Activated B cell treated with CpG ODN at 0.5 μM for 24 hours (primary cell): Measurements from ENCODE around the gene CCDC15. TPM values are rescaled to one million over a fixed set of nuclear protein-coding genes. Genes with fewer than 3 reads are reported as not detected.

Source experiments
- ATAC-seq: fragments of 200-7000 bp; cut with Tn5 transposase; one replicate; pipeline ENCODE4 v1.10.0; 2021; ENCODE audit warnings: low read depth, mild to moderate bottlenecking, moderate library complexity
- CTCF ChIA-PET: fragments of 350-600 bp; sonication (Branson Sonifier 250); formaldehyde crosslinking; loops from one replicate; lab custom pipeline; 2021; ENCODE audit warnings: antibody characterized with exemption; lab: Charles Lee
- POLR2A ChIA-PET: fragments of 350-600 bp; sonication (Branson Sonifier 250); formaldehyde crosslinking; loops from one replicate; lab custom pipeline; 2021; ENCODE audit warnings: antibody characterized with exemption; lab: Charles Lee
- DNase-seq: peaks from one replicate; pipeline ENCODE4 v3.0.0; 2022
- H3K27ac Mint-ChIP-seq: one replicate; pipeline ENCODE4 v1.8.0; 2020; ENCODE audit warnings: mixed read lengths
- H3K27me3 Mint-ChIP-seq: one replicate; pipeline ENCODE4 v1.8.0; 2021; ENCODE audit warnings: mixed read lengths
- H3K36me3 Mint-ChIP-seq: one replicate; pipeline ENCODE4 v1.8.0; 2021; ENCODE audit warnings: low read depth, mixed read lengths
- H3K4me1 Mint-ChIP-seq: one replicate; pipeline ENCODE4 v1.8.0; 2021; ENCODE audit warnings: mixed read lengths
- H3K4me3 Mint-ChIP-seq: one replicate; pipeline ENCODE4 v1.8.0; 2020; ENCODE audit warnings: mild to moderate bottlenecking, mixed read lengths
- H3K9me3 Mint-ChIP-seq: one replicate; pipeline ENCODE4 v1.8.0; 2020; ENCODE audit warnings: mixed read lengths
- CTCF ChIP-seq: fragments of 200-600 bp; IDR thresholded peaks from one replicate; pipeline ENCODE4 v1.8.0; 2022; ENCODE audit warnings: antibody characterized with exemption, mild to moderate bottlenecking
- intact Hi-C: fragments of 100-400 bp; cut with micrococcal nuclease; formaldehyde crosslinking; loops from one replicate; pipeline ENCODE4 v1.15.1; 2024
- total RNA-seq: library from RNA; stranded (reverse); gene quantifications from 2 replicates; pipeline ENCODE4 v1.2.3, GENCODE V29; 2022

The CCDC15 gene
- total RNA-seq, 1 donor from 2014 or later = 0.71 TPM

DNA sequence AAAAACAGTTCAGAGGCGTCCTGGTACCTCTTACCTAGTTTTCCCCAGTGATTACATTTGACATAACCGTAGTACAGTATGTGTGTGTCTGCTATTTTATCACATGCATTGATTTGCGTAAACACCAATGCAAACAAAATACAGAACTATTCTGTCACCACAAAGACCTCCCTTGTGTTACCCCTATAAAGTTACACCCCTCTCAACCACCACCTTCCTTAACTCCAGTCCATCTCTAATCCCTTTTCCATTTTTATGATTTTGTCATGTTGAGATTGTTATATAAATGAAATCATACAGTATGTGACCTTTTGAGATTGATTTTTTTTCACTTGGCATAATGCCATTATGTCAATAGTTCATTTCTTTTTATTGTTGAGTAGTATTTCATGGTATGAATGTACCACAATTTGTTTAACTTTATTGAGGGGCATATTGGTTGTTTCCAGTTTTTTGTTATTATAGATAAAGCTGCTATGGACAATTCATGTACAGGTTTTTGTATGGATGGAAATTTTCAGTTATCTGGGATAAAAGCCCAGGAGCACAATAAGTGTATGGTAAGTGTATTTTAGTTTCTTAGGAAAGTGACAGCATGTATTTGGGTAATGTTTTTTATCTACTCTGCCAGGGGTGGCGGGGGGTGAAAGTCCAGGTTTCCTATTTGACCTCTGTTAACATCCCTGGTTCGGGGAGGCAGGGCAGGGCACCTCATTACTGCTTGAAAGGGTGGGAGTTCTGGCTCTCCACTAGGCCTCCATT is 103.1 kb downstream of the CCDC15 start:
- ATAC-seq (no peak), DNase-seq (no peak)
- Mint-ChIP-seq H3K4me3 (no peak overlapping the region), H3K27ac (no peak overlapping the region), H3K4me1 (peaks cover 2% of the 10 kb centered on the region), H3K9me3 (no peaks in the 10 kb centered on the region), H3K27me3 (peaks cover 1% of the 10 kb centered on the region), H3K36me3 (no peaks in the 10 kb centered on the region)
- ChIA-PET CTCF (no interaction called here), POLR2A (no interaction called here)
- intact Hi-C loops = no loop called here
- no peak for TF ChIP-seq CTCF

- no peak for DNase-seq
- TF ChIP-seq CTCF = no peak
- no peak overlapping the region for H3K27ac Mint-ChIP-seq
- ChIA-PET CTCF (no interaction called here), POLR2A (no interaction called here)
- no peaks in the 10 kb centered on the region for H3K9me3 Mint-ChIP-seq
- H3K36me3 Mint-ChIP-seq = no peaks in the 10 kb centered on the region
- peaks cover 5% of the 10 kb centered on the region for H3K4me1 Mint-ChIP-seq
- H3K27me3 Mint-ChIP-seq = peaks cover 5% of the 10 kb centered on the region
- no peak overlapping the region for H3K4me3 Mint-ChIP-seq
- ATAC-seq = no peak
- intact Hi-C loops = no loop called here
Observed at GRCh38 chr11:125057693-125058016, 103.7 kb downstream of the CCDC15 start.

DNA sequence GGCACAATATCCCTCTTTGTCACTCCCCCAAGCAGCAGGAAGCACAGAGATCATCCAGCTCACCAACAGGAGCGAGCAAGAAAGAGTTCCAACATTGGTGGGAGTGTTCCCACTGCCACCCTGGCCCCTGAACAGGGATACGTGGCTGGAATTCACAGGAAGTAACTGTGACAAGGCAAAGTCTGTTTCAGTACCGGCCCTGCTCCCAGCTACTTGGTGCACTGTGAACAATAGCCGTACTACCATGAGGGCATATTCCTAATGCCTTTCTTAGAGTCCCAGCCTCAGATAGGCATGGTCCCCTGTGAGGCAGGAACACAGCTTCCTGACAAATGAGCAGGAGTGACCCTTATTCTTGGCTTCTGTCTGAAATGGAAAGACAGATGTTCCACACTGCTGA is 107.3 kb downstream of the CCDC15 start:
- ATAC-seq (no peak), DNase-seq (no peak)
- CTCF ChIA-PET = interaction anchor here (1.1 kb wide), 1 partner anchor 64 kb away, joined by 3 read pairs; no protein-coding TSS in a partner anchor
- Mint-ChIP-seq H3K27ac (no peak overlapping the region), H3K27me3 (peaks cover 9% of the 10 kb centered on the region), H3K9me3 (no peaks in the 10 kb centered on the region), H3K36me3 (no peaks in the 10 kb centered on the region), H3K4me3 (no peak overlapping the region), H3K4me1 (peaks cover 22% of the 10 kb centered on the region)
- POLR2A ChIA-PET = interaction anchor here (1.0 kb wide), 1 partner anchor 10 kb away, joined by 3 read pairs; no protein-coding TSS in a partner anchor
- intact Hi-C loops = loop anchor here (5.0 kb wide), 1 partner anchor 869 kb away; no protein-coding TSS in a partner anchor
- TF ChIP-seq CTCF = no peak

DNA sequence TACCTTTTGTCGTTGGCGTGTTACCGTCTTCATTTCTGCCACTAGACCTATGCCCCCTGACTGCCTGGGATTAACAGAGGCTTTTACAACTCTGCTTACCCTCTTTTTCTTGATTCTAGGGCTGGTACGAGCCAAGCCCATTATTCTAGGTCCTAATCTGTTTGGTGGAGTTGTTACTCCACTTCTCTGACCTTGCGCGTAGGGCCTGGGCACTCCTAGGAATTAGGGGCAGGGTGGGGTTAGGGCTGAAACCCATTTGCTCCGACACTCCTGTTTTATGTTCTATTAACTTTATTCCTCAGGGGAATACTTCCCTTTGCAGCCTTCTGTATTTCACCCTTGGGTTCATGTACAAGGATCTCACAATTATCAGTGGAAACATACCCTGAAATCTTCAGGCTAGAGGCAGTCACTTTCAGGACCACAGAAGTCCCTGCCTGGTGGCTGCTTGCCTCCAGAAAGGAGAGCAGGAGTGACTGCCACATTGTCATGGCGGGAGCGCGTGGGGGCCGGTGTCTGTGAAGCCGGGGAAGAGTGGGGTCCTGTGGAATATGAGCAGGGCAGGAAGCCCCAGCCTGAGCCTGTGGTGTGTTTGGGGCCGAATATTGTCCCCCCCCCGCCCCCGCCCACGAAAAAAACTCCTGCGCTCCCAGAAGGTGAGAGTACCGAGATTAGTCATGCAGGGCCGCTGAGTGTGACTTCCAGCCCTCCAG is 108.4 kb downstream of the CCDC15 start:
- H3K27me3 Mint-ChIP-seq = peaks cover 9% of the 10 kb centered on the region
- intact Hi-C loops = loop anchor here (2.0 to 5.0 kb wide), 3 partner anchors 20 to 870 kb away; partner anchors contain the start of gene CCDC15
- H3K4me1 Mint-ChIP-seq = peaks cover 22% of the 10 kb centered on the region
- TF ChIP-seq CTCF = no peak
- no peaks in the 10 kb centered on the region for H3K36me3 Mint-ChIP-seq
- POLR2A ChIA-PET = interaction anchor here (1.0 to 3.0 kb wide), 6 partner anchors 10 to 825 kb away, joined by 3 to 78 read pairs (median 10); partner anchors contain the start of genes CCDC15, HYLS1 and TMEM218
- H3K27ac Mint-ChIP-seq = peak overlapping the region; percentile 83
- CTCF ChIA-PET = interaction anchor here (1.2 to 1.8 kb wide), 2 partner anchors 10 to 62 kb away, joined by 3 to 17 read pairs; no protein-coding TSS in a partner anchor
- DNase-seq (no peak), ATAC-seq (no peak)
- no peaks in the 10 kb centered on the region for H3K9me3 Mint-ChIP-seq
- peak overlapping the region; percentile 86 for H3K4me3 Mint-ChIP-seq
